Measurements from ENCODE around the gene PDE4D.

GRCh38 chr5:58938563-58939424 lies 954.7 kb downstream of the PDE4D start:
- TF ChIP-seq CTCF (IDR thresholded peaks at IDR 0.05) (no peak), POLR2A (IDR thresholded peaks at IDR 0.05) (no peak)
